Measurements from ENCODE around the gene CATSPER3.

Gene CATSPER3

GRCh38 chr5:135027697-135028615, 60.2 kb downstream of the CATSPER3 start:
- Histone ChIP-seq H3K4me3 (replicated peaks; ENCODE audit: insufficient read depth, low read length) (no peak overlapping the region), H3K27ac (replicated peaks) (no peak overlapping the region), H3K27me3 (ENCODE audit: insufficient read depth, poor library complexity, severe bottlenecking) (peaks cover 12% of the 10 kb centered on the region)
- TF ChIP-seq REST (IDR thresholded peaks at IDR 0.05; ENCODE audit: insufficient replicate concordance, low read depth): no peak
- TF ChIP-seq GABPA (IDR thresholded peaks at IDR 0.05; ENCODE audit: low read depth): no peak
- no peak for TF ChIP-seq POLR2AphosphoS5 (IDR thresholded peaks at IDR 0.05; ENCODE audit: low read depth)
- TF ChIP-seq, protein P1, sequence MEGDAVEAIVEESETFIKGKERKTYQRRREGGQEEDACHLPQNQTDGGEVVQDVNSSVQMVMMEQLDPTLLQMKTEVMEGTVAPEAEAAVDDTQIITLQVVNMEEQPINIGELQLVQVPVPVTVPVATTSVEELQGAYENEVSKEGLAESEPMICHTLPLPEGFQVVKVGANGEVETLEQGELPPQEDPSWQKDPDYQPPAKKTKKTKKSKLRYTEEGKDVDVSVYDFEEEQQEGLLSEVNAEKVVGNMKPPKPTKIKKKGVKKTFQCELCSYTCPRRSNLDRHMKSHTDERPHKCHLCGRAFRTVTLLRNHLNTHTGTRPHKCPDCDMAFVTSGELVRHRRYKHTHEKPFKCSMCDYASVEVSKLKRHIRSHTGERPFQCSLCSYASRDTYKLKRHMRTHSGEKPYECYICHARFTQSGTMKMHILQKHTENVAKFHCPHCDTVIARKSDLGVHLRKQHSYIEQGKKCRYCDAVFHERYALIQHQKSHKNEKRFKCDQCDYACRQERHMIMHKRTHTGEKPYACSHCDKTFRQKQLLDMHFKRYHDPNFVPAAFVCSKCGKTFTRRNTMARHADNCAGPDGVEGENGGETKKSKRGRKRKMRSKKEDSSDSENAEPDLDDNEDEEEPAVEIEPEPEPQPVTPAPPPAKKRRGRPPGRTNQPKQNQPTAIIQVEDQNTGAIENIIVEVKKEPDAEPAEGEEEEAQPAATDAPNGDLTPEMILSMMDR (IDR thresholded peaks at IDR 0.05; ENCODE audit: insufficient read depth, low read length): no peak
- no peak for TF ChIP-seq SPI1 (IDR thresholded peaks at IDR 0.05; ENCODE audit: borderline replicate concordance, low read depth)
- no peak for DNase-seq (ENCODE audit: low read depth in 1 of 2, low spot score in 1 of 2)

GRCh38 chr5:135028791-135029476, 61.2 kb downstream of the CATSPER3 start:
- Histone ChIP-seq H3K27ac (replicated peaks) (no peak overlapping the region), H3K27me3 (ENCODE audit: insufficient read depth, poor library complexity, severe bottlenecking) (peaks cover 12% of the 10 kb centered on the region), H3K4me3 (replicated peaks; ENCODE audit: insufficient read depth, low read length) (no peak overlapping the region)
- no peak for DNase-seq (ENCODE audit: low read depth in 1 of 2, low spot score in 1 of 2)
- TF ChIP-seq, protein P1 (IDR thresholded peaks at IDR 0.05; ENCODE audit: insufficient read depth, low read length): no peak
- no peak for TF ChIP-seq GABPA (IDR thresholded peaks at IDR 0.05; ENCODE audit: low read depth)
- no peak for TF ChIP-seq POLR2AphosphoS5 (IDR thresholded peaks at IDR 0.05; ENCODE audit: low read depth)
- no peak for TF ChIP-seq SPI1 (IDR thresholded peaks at IDR 0.05; ENCODE audit: borderline replicate concordance, low read depth)
- TF ChIP-seq REST (IDR thresholded peaks at IDR 0.05; ENCODE audit: insufficient replicate concordance, low read depth): no peak

- peaks cover 12% of the 10 kb centered on the region for H3K27me3 ChIP-seq (ENCODE audit: insufficient read depth, poor library complexity, severe bottlenecking)
- TF ChIP-seq GABPA (IDR thresholded peaks at IDR 0.05; ENCODE audit: low read depth) (no peak), POLR2AphosphoS5 (IDR thresholded peaks at IDR 0.05; ENCODE audit: low read depth) (no peak), SPI1 (IDR thresholded peaks at IDR 0.05; ENCODE audit: borderline replicate concordance, low read depth) (no peak), REST (IDR thresholded peaks at IDR 0.05; ENCODE audit: insufficient replicate concordance, low read depth) (no peak)
- TF ChIP-seq, protein P1 (IDR thresholded peaks at IDR 0.05; ENCODE audit: insufficient read depth, low read length): no peak
- H3K4me3 ChIP-seq (replicated peaks; ENCODE audit: insufficient read depth, low read length): no peak overlapping the region
- DNase-seq (ENCODE audit: low read depth in 1 of 2, low spot score in 1 of 2): no peak
- H3K27ac ChIP-seq (replicated peaks): no peak overlapping the region
These were observed 61.9 kb downstream of the CATSPER3 start for GRCh38 chr5:135029477-135030122.
